Natural killer cell (primary cell): ENCODE data around the gene TNNI2. TPM values are rescaled to one million over a fixed set of nuclear protein-coding genes. Genes with fewer than 3 reads are reported as not detected.

ENCODE experiments used
- ATAC-seq, 3 donors: fragments of 150-1000 bp in 2 of 3; fragments of 200-7000 bp in 1 of 3; cut with Tn5 transposase; 1 replicate in 1 of 3; 2 replicates in 2 of 3; pipeline ENCODE4 v1.10.0; 2021; ENCODE audit warnings: mild to moderate bottlenecking in 2 of 3, moderate library complexity in 2 of 3
- DNase-seq, 2 donors: peaks; one replicate each; pipeline versions ENCODE4 v3.0.0 to v3.0.0-alpha.2; 2013 to 2021; ENCODE audit warnings: mixed read lengths in 1 of 2
- H3K27ac ChIP-seq: one replicate; pipeline ENCODE4 v1.5.1; 2013; ENCODE audit warnings: mild to moderate bottlenecking, low read length
- H3K27me3 ChIP-seq: one replicate; pipeline ENCODE4 v1.6.1; 2013; ENCODE audit warnings: low read length; ENCODE audit not compliant: control insufficient read depth, insufficient read depth
- H3K36me3 ChIP-seq: one replicate; pipeline ENCODE4 v1.6.1; 2013; ENCODE audit warnings: low read length; ENCODE audit not compliant: control insufficient read depth, insufficient read depth
- H3K4me1 ChIP-seq: one replicate; pipeline ENCODE4 v1.6.1; 2013; ENCODE audit warnings: low read length; ENCODE audit not compliant: control insufficient read depth, insufficient read depth
- H3K4me3 ChIP-seq: one replicate; pipeline ENCODE4 v1.5.1; 2013; ENCODE audit warnings: low read length
- H3K9me3 ChIP-seq: one replicate; pipeline ENCODE4 v1.6.1; 2013; ENCODE audit warnings: low read length; ENCODE audit not compliant: control insufficient read depth, insufficient read depth
- H3K27ac Mint-ChIP-seq, 2 donors: one replicate each; pipeline ENCODE4 v1.8.0; 2022; ENCODE audit warnings: mild to moderate bottlenecking in 2 of 2, mixed read lengths in 2 of 2, moderate library complexity in 1 of 2
- H3K27me3 Mint-ChIP-seq, 2 donors: one replicate each; pipeline ENCODE4 v1.8.0; 2022; ENCODE audit warnings: low read depth in 2 of 2, mixed read lengths in 2 of 2
- H3K36me3 Mint-ChIP-seq: one replicate; pipeline ENCODE4 v1.8.0; 2022; ENCODE audit warnings: mixed read lengths
- H3K4me1 Mint-ChIP-seq, 2 donors: one replicate each; pipeline ENCODE4 v1.8.0; 2022; ENCODE audit warnings: mixed read lengths in 2 of 2
- H3K4me3 Mint-ChIP-seq: one replicate; pipeline ENCODE4 v1.8.0; 2022; ENCODE audit warnings: mild to moderate bottlenecking, moderate library complexity, mixed read lengths
- H3K9me3 Mint-ChIP-seq, 2 donors: one replicate each; pipeline ENCODE4 v1.8.0; 2022; ENCODE audit warnings: mixed read lengths in 2 of 2
- CTCF ChIP-seq: fragments of 200-600 bp; IDR thresholded peaks from one replicate; pipeline ENCODE4 v1.8.0; 2022; ENCODE audit warnings: antibody characterized with exemption
- whole genome bisulfite sequencing: methylation state at CpG from one replicate; pipeline ENCODE4 v1.1.7; 2013; ENCODE audit warnings: missing lambda C conversion rate; ENCODE audit not compliant: insufficient coverage; 5-methylcytosine and 5-hydroxymethylcytosine counted together
- intact Hi-C: fragments of 100-400 bp; cut with micrococcal nuclease; formaldehyde crosslinking; loops from one replicate; pipeline ENCODE4 v1.14.2; 2022
- total RNA-seq, 4 donors: library from RNA; stranded (reverse); fragments of 120-200 nt in 1 of 4; gene quantifications; one replicate each; pipeline versions ENCODE4 v1.2.3 to v1.2.4, GENCODE V29; 2013 to 2022

The TNNI2 gene
- total RNA-seq, 3 donors from 2014 or later (not counting 1 experiment from before 2014, with no cell fraction given): 1.2 to 5.4 (median 3.6) TPM

- H3K4me3 ChIP-seq: no peak overlapping the region
Measured at GRCh38 chr11:1835671-1836010, 3.1 kb upstream of the TNNI2 start.

GRCh38 chr11:1836011-1836945 is 2.5 kb upstream of the TNNI2 start:
- no peak for DNase-seq

More at GRCh38 chr11:1835671-1836010, 3.1 kb upstream of the TNNI2 start:
- H3K27me3 Mint-ChIP-seq: peaks cover 0 to 11% of the 10 kb centered on the region in 2 donors
- no peak for ATAC-seq
- 88% methylated on average over 12 of the region's 12 CpGs for WGBS
- DNase-seq: peak in 1 of 2 donors; percentile 4
- intact Hi-C loops: loop anchor here (2.0 kb wide), 1 partner anchor 17 kb away; the partner anchor contains the start of gene LSP1
- H3K27ac ChIP-seq: no peak overlapping the region
- peaks cover 4% of the 10 kb centered on the region for H3K27me3 ChIP-seq
- no peak for TF ChIP-seq CTCF
- H3K4me3 Mint-ChIP-seq: no peak overlapping the region
- H3K4me1 Mint-ChIP-seq: peaks cover 0 to 25% of the 10 kb centered on the region in 2 donors
- H3K9me3 Mint-ChIP-seq: no peaks in the 10 kb centered on the region
- H3K9me3 ChIP-seq: no peaks in the 10 kb centered on the region
- peaks cover 50% of the 10 kb centered on the region for H3K4me1 ChIP-seq
- no peak overlapping the region for H3K27ac Mint-ChIP-seq
- H3K36me3 Mint-ChIP-seq: no peaks in the 10 kb centered on the region
- H3K36me3 ChIP-seq: no peaks in the 10 kb centered on the region

GRCh38 chr11:1837171-1838076 is 1.4 kb upstream of the TNNI2 start:
- no peak overlapping the region for H3K27ac ChIP-seq
- H3K4me3 ChIP-seq: no peak overlapping the region

More at GRCh38 chr11:1836011-1836945, 2.5 kb upstream of the TNNI2 start:
- no peak overlapping the region for H3K4me3 ChIP-seq
- intact Hi-C loops: loop anchor here (2.0 kb wide), 1 partner anchor 17 kb away; the partner anchor contains the start of gene LSP1
- ATAC-seq: no peak
- H3K4me1 ChIP-seq: peaks cover 55% of the 10 kb centered on the region
- Mint-ChIP-seq H3K4me1 (peaks cover 0 to 25% of the 10 kb centered on the region in 2 donors), H3K27ac (no peak overlapping the region), H3K27me3 (peaks cover 0 to 8% of the 10 kb centered on the region in 2 donors), H3K36me3 (no peaks in the 10 kb centered on the region), H3K4me3 (no peak overlapping the region), H3K9me3 (no peaks in the 10 kb centered on the region)
- H3K36me3 ChIP-seq: no peaks in the 10 kb centered on the region
- no peak overlapping the region for H3K27ac ChIP-seq
- 89% methylated on average over 43 of the region's 43 CpGs for WGBS
- no peak for TF ChIP-seq CTCF
- H3K9me3 ChIP-seq: no peaks in the 10 kb centered on the region
- peaks cover 4% of the 10 kb centered on the region for H3K27me3 ChIP-seq

More at GRCh38 chr11:1837171-1838076, 1.4 kb upstream of the TNNI2 start:
- H3K9me3 ChIP-seq: no peaks in the 10 kb centered on the region
- H3K4me3 Mint-ChIP-seq: no peak overlapping the region
- intact Hi-C loops: loop anchor here (1.0 to 2.0 kb wide), 3 partner anchors 15 to 314 kb away; partner anchors contain the start of gene LSP1
- H3K36me3 Mint-ChIP-seq: no peaks in the 10 kb centered on the region
- no peaks in the 10 kb centered on the region for H3K9me3 Mint-ChIP-seq
- peaks cover 0 to 20% of the 10 kb centered on the region in 2 donors for H3K4me1 Mint-ChIP-seq
- H3K27me3 Mint-ChIP-seq: peaks cover 0 to 6% of the 10 kb centered on the region in 2 donors
- peaks cover 54% of the 10 kb centered on the region for H3K4me1 ChIP-seq
- peak; percentile 89 to 96 (median 92) for ATAC-seq
- H3K36me3 ChIP-seq: no peaks in the 10 kb centered on the region
- whole genome bisulfite sequencing: 55% methylated on average over 38 of the region's 38 CpGs
- peak; percentile 80 to 91 for DNase-seq
- H3K27ac Mint-ChIP-seq: no peak overlapping the region
- no peaks in the 10 kb centered on the region for H3K27me3 ChIP-seq
- TF ChIP-seq CTCF: peak; percentile 98
